HepG2 (cell line): ENCODE measurements around the gene TPSB2. TPM values are rescaled to one million over a fixed set of nuclear protein-coding genes. Genes with fewer than 3 reads are reported as not detected.

ENCODE experiments used
- HMG20A ChIP-seq: IDR thresholded peaks from 2 replicates; pipeline ENCODE4 v1.6.1; 2016; ENCODE audit warnings: borderline replicate concordance
- PHF21A ChIP-seq: sonication (generic); formaldehyde crosslinking; IDR thresholded peaks from 2 replicates; pipeline ENCODE4 v1.5.0; 2020; ENCODE audit warnings: mild to moderate bottlenecking, missing genetic modification reagents
- ZFX ChIP-seq: sonication (generic); formaldehyde crosslinking; IDR thresholded peaks from 2 replicates; pipeline ENCODE4 v1.4.0; 2020; ENCODE audit warnings: mild to moderate bottlenecking, low read depth, missing genetic modification reagents, moderate library complexity
- polyA plus RNA-seq, 8 experiments: library from polyadenylated mRNA; depleted of rRNA in 3 of 8; stranded (reverse) in 7 of 8; unstranded in 1 of 8; fragments of >200 nt; fragmentation: Illumina TruSeq in 4 of 8; extraction: Trizol in 4 of 8; gene quantifications; 2 replicates each; pipeline versions ENCODE4 v1.2.1 to v1.2.3, GENCODE V29; 2011 to 2016; ENCODE audit warnings: low read depth in 4 of 8, missing spikeins in 1 of 8, mixed read lengths in 1 of 8; ENCODE audit not compliant: insufficient read depth in 1 of 8
- total RNA-seq, 5 experiments: library from RNA; depleted of rRNA; stranded (reverse); fragments of >200 nt; fragmentation: Illumina TruSeq; extraction: Trizol; gene quantifications; 2 replicates each; pipeline ENCODE4 v1.2.3, GENCODE V29; 2016; ENCODE audit warnings: low read depth in 1 of 5
- TF ChIP-seq, protein P1 (sequence below): sonication (generic); formaldehyde crosslinking; IDR thresholded peaks from 2 replicates; pipeline ENCODE4 v1.4.0; 2020; ENCODE audit warnings: missing genetic modification reagents
- TF ChIP-seq, protein P2 (sequence below): sonication (generic); formaldehyde crosslinking; IDR thresholded peaks from 2 replicates; pipeline ENCODE4 v1.5.0; 2020; ENCODE audit warnings: mild to moderate bottlenecking, missing genetic modification reagents, borderline replicate concordance

The TPSB2 gene
- total and polyA plus RNA-seq, 2 of the 13 experiments (the other 11 are each of a cell fraction or from before 2014, with no cell fraction given) = not detected

- TF ChIP-seq, protein P1, sequence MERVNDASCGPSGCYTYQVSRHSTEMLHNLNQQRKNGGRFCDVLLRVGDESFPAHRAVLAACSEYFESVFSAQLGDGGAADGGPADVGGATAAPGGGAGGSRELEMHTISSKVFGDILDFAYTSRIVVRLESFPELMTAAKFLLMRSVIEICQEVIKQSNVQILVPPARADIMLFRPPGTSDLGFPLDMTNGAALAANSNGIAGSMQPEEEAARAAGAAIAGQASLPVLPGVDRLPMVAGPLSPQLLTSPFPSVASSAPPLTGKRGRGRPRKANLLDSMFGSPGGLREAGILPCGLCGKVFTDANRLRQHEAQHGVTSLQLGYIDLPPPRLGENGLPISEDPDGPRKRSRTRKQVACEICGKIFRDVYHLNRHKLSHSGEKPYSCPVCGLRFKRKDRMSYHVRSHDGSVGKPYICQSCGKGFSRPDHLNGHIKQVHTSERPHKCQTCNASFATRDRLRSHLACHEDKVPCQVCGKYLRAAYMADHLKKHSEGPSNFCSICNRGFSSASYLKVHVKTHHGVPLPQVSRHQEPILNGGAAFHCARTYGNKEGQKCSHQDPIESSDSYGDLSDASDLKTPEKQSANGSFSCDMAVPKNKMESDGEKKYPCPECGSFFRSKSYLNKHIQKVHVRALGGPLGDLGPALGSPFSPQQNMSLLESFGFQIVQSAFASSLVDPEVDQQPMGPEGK (CRISPR knock-in tag) = 0 out of 2 replicates have a peak, but pooled peaks have one; percentile 52
- TF ChIP-seq HMG20A (CRISPR knock-in tag) (0 out of 2 replicates have a peak, but pooled peaks have one; percentile 14), ZFX (CRISPR knock-in tag) (peak; percentile 56; the same call in 1 of the 2 replicates), PHF21A (CRISPR knock-in tag) (peak; percentile 35; the same call in 1 of the 2 replicates)
- TF ChIP-seq, protein P2, sequence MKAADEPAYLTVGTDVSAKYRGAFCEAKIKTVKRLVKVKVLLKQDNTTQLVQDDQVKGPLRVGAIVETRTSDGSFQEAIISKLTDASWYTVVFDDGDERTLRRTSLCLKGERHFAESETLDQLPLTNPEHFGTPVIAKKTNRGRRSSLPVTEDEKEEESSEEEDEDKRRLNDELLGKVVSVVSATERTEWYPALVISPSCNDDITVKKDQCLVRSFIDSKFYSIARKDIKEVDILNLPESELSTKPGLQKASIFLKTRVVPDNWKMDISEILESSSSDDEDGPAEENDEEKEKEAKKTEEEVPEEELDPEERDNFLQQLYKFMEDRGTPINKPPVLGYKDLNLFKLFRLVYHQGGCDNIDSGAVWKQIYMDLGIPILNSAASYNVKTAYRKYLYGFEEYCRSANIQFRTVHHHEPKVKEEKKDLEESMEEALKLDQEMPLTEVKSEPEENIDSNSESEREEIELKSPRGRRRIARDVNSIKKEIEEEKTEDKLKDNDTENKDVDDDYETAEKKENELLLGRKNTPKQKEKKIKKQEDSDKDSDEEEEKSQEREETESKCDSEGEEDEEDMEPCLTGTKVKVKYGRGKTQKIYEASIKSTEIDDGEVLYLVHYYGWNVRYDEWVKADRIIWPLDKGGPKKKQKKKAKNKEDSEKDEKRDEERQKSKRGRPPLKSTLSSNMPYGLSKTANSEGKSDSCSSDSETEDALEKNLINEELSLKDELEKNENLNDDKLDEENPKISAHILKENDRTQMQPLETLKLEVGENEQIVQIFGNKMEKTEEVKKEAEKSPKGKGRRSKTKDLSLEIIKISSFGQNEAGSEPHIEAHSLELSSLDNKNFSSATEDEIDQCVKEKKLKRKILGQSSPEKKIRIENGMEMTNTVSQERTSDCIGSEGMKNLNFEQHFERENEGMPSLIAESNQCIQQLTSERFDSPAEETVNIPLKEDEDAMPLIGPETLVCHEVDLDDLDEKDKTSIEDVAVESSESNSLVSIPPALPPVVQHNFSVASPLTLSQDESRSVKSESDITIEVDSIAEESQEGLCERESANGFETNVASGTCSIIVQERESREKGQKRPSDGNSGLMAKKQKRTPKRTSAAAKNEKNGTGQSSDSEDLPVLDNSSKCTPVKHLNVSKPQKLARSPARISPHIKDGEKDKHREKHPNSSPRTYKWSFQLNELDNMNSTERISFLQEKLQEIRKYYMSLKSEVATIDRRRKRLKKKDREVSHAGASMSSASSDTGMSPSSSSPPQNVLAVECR (CRISPR knock-in tag) = peak; percentile 36; the same call in 1 of the 2 replicates
Observed at GRCh38 chr16:1271724-1272413, 41.9 kb upstream of the TPSB2 start (continued).
